Measurements from ENCODE around the gene AAR2.
A peak's percentile ranks its signal among the peaks of the same experiment; 100 is the strongest.

AAR2 gene

GRCh38 chr20:36210436-36211021 lies 25.7 kb upstream of the AAR2 start:
- Mint-ChIP-seq H3K27ac (no peak overlapping the region), H3K4me1 (no peaks in the 10 kb centered on the region), H3K27me3 (no peaks in the 10 kb centered on the region), H3K36me3 (no peaks in the 10 kb centered on the region), H3K9me3 (no peaks in the 10 kb centered on the region), H3K4me3 (no peak overlapping the region)

GRCh38 chr20:36213362-36213761 lies 22.9 kb upstream of the AAR2 start:
- Mint-ChIP-seq H3K4me3 (no peak overlapping the region), H3K27ac (no peak overlapping the region), H3K4me1 (no peaks in the 10 kb centered on the region)

GRCh38 chr20:36214684-36215256 lies 21.5 kb upstream of the AAR2 start:
- no peak overlapping the region for H3K27ac Mint-ChIP-seq
- H3K4me3 Mint-ChIP-seq, result no peak overlapping the region
- H3K9me3 Mint-ChIP-seq, result no peaks in the 10 kb centered on the region
- H3K36me3 Mint-ChIP-seq, result no peaks in the 10 kb centered on the region
- no peaks in the 10 kb centered on the region for H3K27me3 Mint-ChIP-seq
- no peaks in the 10 kb centered on the region for H3K4me1 Mint-ChIP-seq

More at GRCh38 chr20:36213362-36213761, 22.9 kb upstream of the AAR2 start:
- Mint-ChIP-seq H3K27me3 (no peaks in the 10 kb centered on the region), H3K36me3 (no peaks in the 10 kb centered on the region), H3K9me3 (no peaks in the 10 kb centered on the region)

DNA sequence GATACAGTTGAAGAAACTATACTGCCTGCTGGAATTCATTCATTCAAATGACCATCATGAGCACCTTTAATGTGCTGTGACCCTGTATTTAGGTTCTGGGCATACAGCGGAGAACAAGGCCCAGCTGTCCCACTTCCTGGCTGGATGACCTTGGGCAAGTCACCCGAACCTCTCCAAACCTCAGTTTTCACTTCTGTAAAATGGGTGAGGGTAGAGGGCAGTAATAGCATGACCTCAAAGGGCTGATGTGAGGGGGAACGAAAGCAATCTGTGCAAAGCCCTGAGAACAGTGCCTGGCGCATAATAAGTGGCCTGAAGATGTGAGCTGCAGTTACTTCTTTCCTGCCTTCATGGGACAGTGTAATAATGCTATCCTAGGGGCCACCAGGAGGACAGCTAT lies 20.5 kb upstream of the AAR2 start:
- H3K36me3 Mint-ChIP-seq, result no peaks in the 10 kb centered on the region
- peak overlapping the region; percentile 5 for H3K27ac Mint-ChIP-seq
- no peak overlapping the region for H3K4me3 Mint-ChIP-seq
- H3K27me3 Mint-ChIP-seq, result no peaks in the 10 kb centered on the region
- H3K4me1 Mint-ChIP-seq, result no peaks in the 10 kb centered on the region
- no peaks in the 10 kb centered on the region for H3K9me3 Mint-ChIP-seq

DNA sequence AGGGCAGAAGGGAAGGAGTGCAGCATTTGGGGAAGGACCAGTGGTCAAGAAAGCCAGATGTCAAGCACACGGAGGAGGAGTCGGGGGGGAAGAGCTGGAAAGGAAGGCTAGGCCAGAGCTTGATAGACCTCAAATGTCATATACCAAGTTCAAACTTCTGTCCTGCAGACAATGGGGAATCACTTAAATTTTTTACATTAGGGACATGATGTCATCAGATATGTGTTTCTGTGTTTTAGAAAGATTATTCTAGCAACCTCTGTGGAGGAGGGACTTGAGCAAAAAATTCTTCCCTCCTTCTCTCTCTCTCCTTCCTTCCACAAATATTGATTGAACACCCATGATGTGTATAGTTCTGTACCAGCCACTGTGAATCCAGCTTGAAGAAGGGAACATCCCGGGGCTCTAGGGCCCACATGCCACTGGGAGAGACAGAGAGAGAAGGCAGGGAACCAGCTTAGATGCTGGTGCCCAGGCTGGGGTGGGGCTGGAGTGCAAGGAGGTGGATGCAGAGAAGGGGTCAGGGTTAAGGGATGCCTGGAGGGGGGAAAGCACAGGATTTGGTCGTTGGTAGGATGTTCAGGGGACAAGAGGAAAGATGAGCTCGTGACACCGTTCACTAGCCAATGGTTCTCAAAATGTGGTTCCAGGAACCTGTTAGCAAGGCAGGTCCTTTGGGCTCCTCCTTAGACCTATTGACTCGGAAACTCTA lies 19.8 kb upstream of the AAR2 start:
- H3K9me3 Mint-ChIP-seq, result no peaks in the 10 kb centered on the region
- H3K4me3 Mint-ChIP-seq, result no peak overlapping the region
- H3K4me1 Mint-ChIP-seq, result no peaks in the 10 kb centered on the region

GRCh38 chr20:36217226-36217625 lies 19.1 kb upstream of the AAR2 start:
- H3K9me3 Mint-ChIP-seq, result no peaks in the 10 kb centered on the region
- no peaks in the 10 kb centered on the region for H3K36me3 Mint-ChIP-seq
- no peaks in the 10 kb centered on the region for H3K27me3 Mint-ChIP-seq
- no peaks in the 10 kb centered on the region for H3K4me1 Mint-ChIP-seq
- H3K27ac Mint-ChIP-seq, result no peak overlapping the region
- H3K4me3 Mint-ChIP-seq, result no peak overlapping the region

More for the DNA sequence above, 19.8 kb upstream of the AAR2 start:
- H3K27me3 Mint-ChIP-seq, result no peaks in the 10 kb centered on the region
- no peaks in the 10 kb centered on the region for H3K36me3 Mint-ChIP-seq
- no peak overlapping the region for H3K27ac Mint-ChIP-seq

GRCh38 chr20:36218380-36219064 lies 17.8 kb upstream of the AAR2 start:
- Mint-ChIP-seq H3K9me3 (no peaks in the 10 kb centered on the region), H3K27me3 (no peaks in the 10 kb centered on the region), H3K27ac (no peak overlapping the region), H3K36me3 (no peaks in the 10 kb centered on the region), H3K4me3 (no peak overlapping the region), H3K4me1 (no peaks in the 10 kb centered on the region)

DNA sequence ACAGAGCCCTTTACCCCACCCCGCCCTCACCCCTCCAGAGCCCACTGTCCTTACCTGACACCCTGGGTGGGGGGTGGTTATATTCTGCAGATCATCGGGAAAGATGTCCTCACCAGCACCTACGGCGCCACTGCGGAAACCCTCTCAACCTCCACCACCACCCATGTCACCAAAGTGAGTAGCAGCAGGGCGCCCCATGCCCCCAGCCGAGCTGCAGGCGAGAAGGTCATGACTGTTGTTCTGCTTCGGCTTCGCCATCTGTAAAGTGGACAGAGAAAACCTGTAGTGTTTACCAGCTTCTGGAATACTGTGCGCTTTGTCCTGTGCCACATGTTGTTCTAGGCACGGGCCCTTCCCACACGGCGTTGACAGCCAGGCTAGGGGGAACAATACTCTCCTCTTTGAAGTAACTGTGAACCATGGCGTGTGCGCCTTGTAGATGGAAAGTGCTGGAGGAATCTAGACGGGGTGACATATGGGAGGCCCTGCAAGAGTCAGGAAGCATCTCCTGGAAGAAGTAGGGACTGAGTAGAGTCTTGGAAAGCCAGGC lies 16.5 kb upstream of the AAR2 start:
- no peaks in the 10 kb centered on the region for H3K27me3 Mint-ChIP-seq
- no peak overlapping the region for H3K4me3 Mint-ChIP-seq
- H3K9me3 Mint-ChIP-seq, result no peaks in the 10 kb centered on the region
- H3K36me3 Mint-ChIP-seq, result no peaks in the 10 kb centered on the region
- no peaks in the 10 kb centered on the region for H3K4me1 Mint-ChIP-seq
- H3K27ac Mint-ChIP-seq, result no peak overlapping the region

- Mint-ChIP-seq H3K27ac (no peak overlapping the region), H3K36me3 (no peaks in the 10 kb centered on the region), H3K4me3 (no peak overlapping the region), H3K27me3 (peaks cover 2% of the 10 kb centered on the region), H3K9me3 (no peaks in the 10 kb centered on the region), H3K4me1 (peaks cover 19% of the 10 kb centered on the region)
Measured at GRCh38 chr20:36225666-36226065, 10.6 kb upstream of the AAR2 start.

DNA sequence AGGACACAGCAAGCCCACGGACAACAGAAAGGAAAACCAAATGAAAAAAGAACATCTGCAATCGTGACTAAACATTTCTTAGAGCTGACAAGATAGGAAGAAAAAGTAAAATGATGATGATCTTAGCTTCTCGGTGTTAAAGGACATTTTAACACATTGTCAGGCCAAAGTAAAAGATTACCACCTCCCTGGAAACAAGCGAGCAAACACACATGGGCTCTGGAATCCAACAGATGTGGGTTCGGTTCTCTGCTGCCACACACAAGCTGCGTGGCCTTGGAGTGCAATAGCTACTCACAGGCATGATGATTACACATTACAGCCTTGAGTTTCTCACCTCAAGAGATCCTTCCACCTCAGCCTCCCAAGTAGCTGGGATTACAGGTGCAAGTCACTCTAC lies 7.5 kb upstream of the AAR2 start:
- no peaks in the 10 kb centered on the region for H3K9me3 Mint-ChIP-seq
- H3K4me3 Mint-ChIP-seq, result no peak overlapping the region
- H3K27ac Mint-ChIP-seq, result peak overlapping the region; percentile 15
- H3K4me1 Mint-ChIP-seq, result peaks cover 20% of the 10 kb centered on the region
- H3K27me3 Mint-ChIP-seq, result peaks cover 2% of the 10 kb centered on the region
- H3K36me3 Mint-ChIP-seq, result no peaks in the 10 kb centered on the region

DNA sequence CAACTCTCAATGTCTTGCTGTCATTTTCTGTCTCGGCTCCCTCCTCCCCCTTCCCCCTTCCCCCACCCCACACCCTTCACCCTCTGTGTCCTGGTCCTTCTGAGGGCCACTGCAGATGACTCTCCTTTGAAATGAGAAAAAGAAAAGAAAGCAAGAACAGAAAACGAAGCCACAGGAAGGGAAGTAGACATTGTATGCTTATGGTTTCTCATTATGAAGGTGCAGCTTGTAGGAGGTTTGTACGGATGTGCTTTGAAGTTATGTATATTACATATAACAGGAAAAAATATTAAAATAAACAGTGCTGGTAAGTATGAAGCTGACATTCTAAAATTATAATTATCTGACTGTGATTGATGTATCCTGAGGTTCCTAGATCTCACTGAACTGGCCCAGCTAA lies 6.3 kb upstream of the AAR2 start:
- Mint-ChIP-seq H3K4me1 (peaks cover 20% of the 10 kb centered on the region), H3K4me3 (no peak overlapping the region), H3K27ac (no peak overlapping the region), H3K9me3 (no peaks in the 10 kb centered on the region), H3K27me3 (peaks cover 2% of the 10 kb centered on the region), H3K36me3 (no peaks in the 10 kb centered on the region)

GRCh38 chr20:36231331-36231730 lies 4.9 kb upstream of the AAR2 start:
- Mint-ChIP-seq H3K4me1 (peaks cover 20% of the 10 kb centered on the region), H3K27me3 (no peaks in the 10 kb centered on the region), H3K9me3 (no peaks in the 10 kb centered on the region), H3K36me3 (no peaks in the 10 kb centered on the region), H3K27ac (no peak overlapping the region), H3K4me3 (no peak overlapping the region)

DNA sequence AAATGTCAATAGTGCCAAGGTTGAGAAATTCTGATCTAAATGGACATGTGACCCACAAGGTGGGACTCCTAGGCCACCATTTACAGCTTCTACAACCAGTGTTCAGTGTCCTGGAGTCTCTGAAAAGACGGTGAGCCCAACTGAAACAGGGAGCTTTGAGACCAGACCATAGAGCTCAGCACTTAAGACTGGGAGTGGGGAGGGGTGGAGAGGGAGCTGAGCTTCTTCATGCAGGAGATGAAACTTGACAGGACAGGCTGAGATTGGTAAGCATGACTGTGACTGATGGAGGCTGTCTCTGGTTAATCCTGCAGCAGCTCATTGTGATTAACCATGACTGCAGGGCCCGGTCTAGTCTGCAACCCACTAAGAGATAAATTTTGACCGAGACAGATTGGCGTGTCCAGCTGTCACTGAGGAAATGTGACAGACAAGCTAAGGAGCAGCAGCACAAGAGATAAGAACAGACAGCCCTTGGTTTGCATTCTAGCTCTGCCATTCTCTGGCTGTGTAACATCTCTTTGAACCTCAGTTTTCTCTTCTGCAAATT lies 1.4 kb upstream of the AAR2 start:
- H3K27ac Mint-ChIP-seq, result no peak overlapping the region
- no peaks in the 10 kb centered on the region for H3K9me3 Mint-ChIP-seq
- H3K36me3 Mint-ChIP-seq, result peaks cover 8% of the 10 kb centered on the region
- peaks cover 41% of the 10 kb centered on the region for H3K4me1 Mint-ChIP-seq
- H3K27me3 Mint-ChIP-seq, result no peaks in the 10 kb centered on the region
- H3K4me3 Mint-ChIP-seq, result no peak overlapping the region

DNA sequence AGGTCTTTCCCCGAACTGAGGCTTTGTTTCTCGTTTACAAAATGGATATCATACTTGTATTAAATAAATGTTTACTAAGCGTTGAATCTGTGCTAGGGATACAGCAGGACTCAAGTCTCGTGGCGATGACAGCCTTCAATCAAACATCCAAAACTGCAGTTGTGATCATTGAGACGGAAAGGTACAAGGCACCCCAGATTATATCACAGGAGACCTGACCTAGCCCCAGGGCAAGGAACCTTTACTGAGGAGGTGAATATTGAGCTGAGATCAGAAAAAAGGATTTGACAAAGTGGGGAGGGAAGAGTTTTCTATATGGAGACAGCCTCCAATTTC lies 476 bp downstream of the AAR2 start:
- peaks cover 47% of the 10 kb centered on the region for H3K4me1 Mint-ChIP-seq
- no peaks in the 10 kb centered on the region for H3K9me3 Mint-ChIP-seq
- peak overlapping the region; percentile 43 for H3K27ac Mint-ChIP-seq
- peak overlapping the region; percentile 91 for H3K4me3 Mint-ChIP-seq
- peaks cover 8% of the 10 kb centered on the region for H3K36me3 Mint-ChIP-seq
- H3K27me3 Mint-ChIP-seq, result no peaks in the 10 kb centered on the region

DNA sequence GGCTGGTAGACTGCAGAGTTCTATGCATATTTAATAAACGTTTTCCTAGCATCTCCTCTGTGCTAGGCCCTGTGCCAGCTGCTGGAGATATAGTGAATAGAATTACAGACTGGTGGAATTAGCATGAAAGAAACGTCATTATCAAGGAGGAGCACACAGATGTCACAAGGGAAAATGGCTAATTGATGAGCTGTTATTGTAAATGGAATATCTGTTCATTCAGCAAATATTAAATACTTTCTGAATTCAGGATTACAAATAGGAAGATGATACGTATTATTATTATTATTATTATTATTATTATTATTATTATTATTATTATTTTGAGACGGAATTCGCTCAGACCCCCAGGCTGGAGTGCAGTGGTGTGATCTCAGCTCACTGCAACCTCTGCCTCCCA lies 1.2 kb downstream of the AAR2 start:
- Mint-ChIP-seq H3K36me3 (peaks cover 8% of the 10 kb centered on the region), H3K27ac (peak overlapping the region; percentile 43), H3K4me1 (peaks cover 48% of the 10 kb centered on the region), H3K4me3 (peak overlapping the region; percentile 91), H3K27me3 (no peaks in the 10 kb centered on the region), H3K9me3 (no peaks in the 10 kb centered on the region)

DNA sequence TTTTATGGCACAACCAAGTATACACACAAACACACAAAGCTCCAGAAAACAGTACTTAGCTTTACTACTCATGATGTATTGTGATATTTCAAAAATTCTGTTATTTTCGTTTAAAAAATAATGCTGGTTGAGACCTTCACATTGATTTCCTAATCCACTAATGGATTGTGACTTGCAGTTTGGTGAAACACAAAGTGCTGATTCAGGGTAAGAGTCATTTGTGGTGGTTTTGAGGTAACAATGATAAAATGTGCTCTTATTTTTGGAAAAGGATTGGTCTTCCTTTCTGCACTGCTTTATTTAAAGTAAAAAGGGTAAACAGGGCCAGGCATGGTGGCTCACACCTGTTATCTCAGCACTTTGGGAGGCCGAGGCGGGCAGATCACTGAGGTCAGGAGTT lies 1.9 kb downstream of the AAR2 start:
- Mint-ChIP-seq H3K27me3 (no peaks in the 10 kb centered on the region), H3K27ac (no peak overlapping the region), H3K9me3 (no peaks in the 10 kb centered on the region), H3K4me1 (peaks cover 48% of the 10 kb centered on the region), H3K36me3 (peaks cover 8% of the 10 kb centered on the region), H3K4me3 (peak overlapping the region; percentile 79)
